GM12878 (cell line): Measurements from ENCODE around the gene OPRL1. TPM values are rescaled to one million over a fixed set of nuclear protein-coding genes. Genes with fewer than 3 reads are reported as not detected.

Experiments
- ATAC-seq: fragments of 200-7000 bp; cut with Tn5 transposase; 3 replicates; pipeline ENCODE4 v1.9.1; 2020; ENCODE audit warnings: mild to moderate bottlenecking, moderate library complexity
- BruUV-seq: library from RNA; stranded (reverse); fragments of 400-500 nt; replicated peaks from 2 replicates; lab custom pipeline; 2021; lab: Mats Ljungman, UMichigan
- CTCF ChIA-PET: fragments of 300-600 bp; sonication (Branson Sonifier 250); formaldehyde crosslinking; extraction: SDS; loops from one replicate; lab custom pipeline; 2021; ENCODE audit warnings: inconsistent platforms; lab: Yijun Ruan, JAX
- POLR2A ChIA-PET: fragments of 350-600 bp; formaldehyde crosslinking; extraction: SDS; loops from one replicate; lab custom pipeline; 2021; ENCODE audit warnings: inconsistent platforms; lab: Charles Lee
- RAD21 ChIA-PET: fragments of 300-600 bp; sonication (Branson Sonifier 250); formaldehyde crosslinking; loops from one replicate; lab custom pipeline; 2023; ENCODE audit warnings: antibody characterized with exemption; ENCODE audit not compliant: unreplicated experiment; lab: Charles Lee
- SMC1A ChIA-PET: fragments of 300-600 bp; sonication (Branson Sonifier 250); formaldehyde crosslinking; loops from one replicate; lab custom pipeline; 2023; ENCODE audit not compliant: unreplicated experiment, uncharacterized antibody; lab: Charles Lee
- DNase-seq: peaks from one replicate; pipeline ENCODE4 v3.0.0-alpha.2; 2011; ENCODE audit warnings: low read depth, low spot score
- FAIRE-seq: peaks from 3 replicates; lab custom pipeline; 2011; peaks lifted over from hg19 to GRCh38; lab: Jason Lieb, UNC
- H2AFZ ChIP-seq: 2 replicates; pipeline ENCODE4 v1.6.0; 2011; ENCODE audit warnings: low read depth, low read length, control low read depth; ENCODE audit not compliant: control insufficient read depth
- H3K27ac ChIP-seq: 2 replicates; pipeline ENCODE4 v1.5.1; 2011; ENCODE audit warnings: control low read depth; ENCODE audit not compliant: control insufficient read depth, insufficient read depth
- H3K27me3 ChIP-seq, 2 experiments: replicated peaks in 1 of 2; 2 replicates each; pipeline versions ENCODE4 v1.6.0 to v1.6.1; 2011; ENCODE audit warnings: low read length in 1 of 2; ENCODE audit not compliant: control insufficient read depth in 2 of 2, insufficient read depth in 2 of 2
- H3K36me3 ChIP-seq, 2 experiments: 2 replicates each; pipeline ENCODE4 v1.5.1; 2011; ENCODE audit warnings: low read length in 1 of 2; ENCODE audit not compliant: control insufficient read depth in 2 of 2, insufficient read depth in 2 of 2
- H3K4me1 ChIP-seq: 2 replicates; pipeline ENCODE4 v1.6.1; 2011; ENCODE audit warnings: mild to moderate bottlenecking, low read length, moderate library complexity, mixed read lengths; ENCODE audit not compliant: control insufficient read depth, insufficient read depth
- H3K4me2 ChIP-seq: 2 replicates; pipeline ENCODE4 v1.6.0; 2011; ENCODE audit warnings: control low read depth; ENCODE audit not compliant: control insufficient read depth, insufficient read depth
- H3K4me3 ChIP-seq: fragments of 200-600 bp; sonication (generic); 2 replicates; pipeline ENCODE4 v1.5.1; 2016
- H3K79me2 ChIP-seq: 2 replicates; pipeline ENCODE4 v1.6.0; 2011; ENCODE audit warnings: low read length; ENCODE audit not compliant: control insufficient read depth, insufficient read depth
- H3K9ac ChIP-seq: 2 replicates; pipeline ENCODE4 v1.8.0; 2011; ENCODE audit warnings: low read length, control low read depth, mixed read lengths; ENCODE audit not compliant: control insufficient read depth, insufficient read depth
- H3K9me3 ChIP-seq: replicated peaks from 3 replicates; pipeline ENCODE4 v1.5.1; 2011; ENCODE audit warnings: mild to moderate bottlenecking, low read length; ENCODE audit not compliant: control insufficient read depth, insufficient read depth
- H4K20me1 ChIP-seq: 2 replicates; pipeline ENCODE4 v1.6.0; 2011; ENCODE audit not compliant: control insufficient read depth, insufficient read depth
- GATAD2B ChIP-seq: fragments of 450-650 bp; conservative IDR thresholded peaks from 2 replicates; pipeline ENCODE4 v1.6.1; 2017; ENCODE audit warnings: low read depth, mild to moderate bottlenecking, moderate library complexity
- TCF3 ChIP-seq: IDR thresholded peaks from 2 replicates; pipeline ENCODE4 v1.6.1; 2012; ENCODE audit warnings: low read depth, mild to moderate bottlenecking, low read length, borderline replicate concordance; ENCODE audit not compliant: insufficient read depth
- WGBS: methylation state at CpG from one replicate; pipeline ENCODE4 v1.1.6; 2016; ENCODE audit warnings: low lambda C conversion rate; ENCODE audit not compliant: insufficient replicate concordance, insufficient coverage; ENCODE audit errors: missing lambda C conversion rate; 5-methylcytosine and 5-hydroxymethylcytosine counted together
- in situ Hi-C: fragments of 300-500 bp; cut with MboI; formaldehyde crosslinking; loops from 9 replicates; pipeline ENCODE4 v1.14.3; 2018; ENCODE audit warnings: mixed read lengths
- intact Hi-C: fragments of 100-400 bp; cut with micrococcal nuclease; formaldehyde crosslinking; loops from one replicate; pipeline ENCODE4 v1.14.2; 2022; ENCODE audit not compliant: unreplicated experiment
- polyA plus RNA-seq, 11 experiments: library from polyadenylated mRNA; depleted of rRNA in 4 of 11; unstranded in 6 of 11; stranded (reverse) in 5 of 11; fragments of >200 nt; fragmentation: Nextera tagmentation in 4 of 11; fragmentation: Illumina TruSeq in 1 of 11; extraction: Ambion mirVana in 4 of 11; extraction: Trizol in 1 of 11; gene quantifications; 1 replicate in 1 of 11; 2 replicates in 10 of 11; pipeline versions ENCODE4 v1.2.1 to v1.2.3, GENCODE V29; 2011 to 2016; ENCODE audit warnings: inconsistent platforms in 2 of 11, missing spikeins in 2 of 11, low read depth in 1 of 11
- total RNA-seq, 4 experiments: library from RNA; depleted of rRNA in 3 of 4; stranded (reverse); fragments of >200 nt in 3 of 4; fragmentation: Illumina TruSeq in 1 of 4; extraction: Trizol in 1 of 4; gene quantifications; 2 replicates each; pipeline versions ENCODE4 v1.2.1 to v1.2.3, GENCODE V29; 2013 to 2021
- TF ChIP-seq, protein P1 (sequence below): IDR thresholded peaks from 2 replicates; pipeline ENCODE4 v1.6.1; 2012; ENCODE audit warnings: improper control_type of control experiment, low read depth, low read length; ENCODE audit not compliant: insufficient replicate concordance

The OPRL1 gene
- total and polyA plus RNA-seq, 10 of the 15 experiments (the other 5 are each of a cell fraction or from before 2014, with no cell fraction given): 0.04 to 0.41 (median 0.24) TPM; not detected in 1

DNA sequence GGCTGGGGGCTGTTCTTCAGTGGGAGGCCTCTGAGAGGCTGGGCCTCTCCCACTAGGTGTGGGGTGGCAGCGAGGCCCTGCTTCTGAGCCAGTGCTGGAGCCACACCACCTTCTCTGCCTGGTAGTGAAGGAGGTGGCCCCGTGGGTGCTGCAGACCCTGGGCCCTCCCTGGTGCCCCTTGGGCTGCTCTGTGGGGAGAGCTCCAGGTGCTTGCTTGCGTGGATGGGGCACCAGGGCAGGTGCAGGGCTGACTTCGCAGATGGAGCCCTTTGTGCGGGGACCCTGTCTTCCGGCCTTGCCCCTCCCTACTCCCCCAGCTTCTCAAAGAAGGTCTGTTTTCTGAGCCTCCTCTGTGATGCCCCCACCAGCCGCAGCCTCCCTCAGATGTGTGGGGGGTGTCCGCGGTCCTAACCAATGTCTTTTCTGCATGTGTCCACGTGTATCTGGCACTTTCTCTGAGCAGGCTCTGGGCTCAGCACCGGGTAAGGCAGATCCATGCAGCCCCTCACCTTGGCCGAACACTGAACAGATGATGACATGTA lies 67.1 kb downstream of the OPRL1 start:
- no peak overlapping the region for H3K4me2 ChIP-seq
- FAIRE-seq (no peak), DNase-seq (no peak), ATAC-seq (no peak)
- no peak overlapping the region for H3K27ac ChIP-seq
- POLR2A ChIA-PET: no interaction called here
- in situ Hi-C loops (no loop called here), intact Hi-C loops (no loop called here)
- RAD21 ChIA-PET: no interaction called here
- H3K4me3 ChIP-seq: no peak overlapping the region
- no peaks in the 10 kb centered on the region for H4K20me1 ChIP-seq
- CTCF ChIA-PET: no interaction called here
- TF ChIP-seq TCF3 (no peak), GATAD2B (no peak)
- TF ChIP-seq, protein P1, sequence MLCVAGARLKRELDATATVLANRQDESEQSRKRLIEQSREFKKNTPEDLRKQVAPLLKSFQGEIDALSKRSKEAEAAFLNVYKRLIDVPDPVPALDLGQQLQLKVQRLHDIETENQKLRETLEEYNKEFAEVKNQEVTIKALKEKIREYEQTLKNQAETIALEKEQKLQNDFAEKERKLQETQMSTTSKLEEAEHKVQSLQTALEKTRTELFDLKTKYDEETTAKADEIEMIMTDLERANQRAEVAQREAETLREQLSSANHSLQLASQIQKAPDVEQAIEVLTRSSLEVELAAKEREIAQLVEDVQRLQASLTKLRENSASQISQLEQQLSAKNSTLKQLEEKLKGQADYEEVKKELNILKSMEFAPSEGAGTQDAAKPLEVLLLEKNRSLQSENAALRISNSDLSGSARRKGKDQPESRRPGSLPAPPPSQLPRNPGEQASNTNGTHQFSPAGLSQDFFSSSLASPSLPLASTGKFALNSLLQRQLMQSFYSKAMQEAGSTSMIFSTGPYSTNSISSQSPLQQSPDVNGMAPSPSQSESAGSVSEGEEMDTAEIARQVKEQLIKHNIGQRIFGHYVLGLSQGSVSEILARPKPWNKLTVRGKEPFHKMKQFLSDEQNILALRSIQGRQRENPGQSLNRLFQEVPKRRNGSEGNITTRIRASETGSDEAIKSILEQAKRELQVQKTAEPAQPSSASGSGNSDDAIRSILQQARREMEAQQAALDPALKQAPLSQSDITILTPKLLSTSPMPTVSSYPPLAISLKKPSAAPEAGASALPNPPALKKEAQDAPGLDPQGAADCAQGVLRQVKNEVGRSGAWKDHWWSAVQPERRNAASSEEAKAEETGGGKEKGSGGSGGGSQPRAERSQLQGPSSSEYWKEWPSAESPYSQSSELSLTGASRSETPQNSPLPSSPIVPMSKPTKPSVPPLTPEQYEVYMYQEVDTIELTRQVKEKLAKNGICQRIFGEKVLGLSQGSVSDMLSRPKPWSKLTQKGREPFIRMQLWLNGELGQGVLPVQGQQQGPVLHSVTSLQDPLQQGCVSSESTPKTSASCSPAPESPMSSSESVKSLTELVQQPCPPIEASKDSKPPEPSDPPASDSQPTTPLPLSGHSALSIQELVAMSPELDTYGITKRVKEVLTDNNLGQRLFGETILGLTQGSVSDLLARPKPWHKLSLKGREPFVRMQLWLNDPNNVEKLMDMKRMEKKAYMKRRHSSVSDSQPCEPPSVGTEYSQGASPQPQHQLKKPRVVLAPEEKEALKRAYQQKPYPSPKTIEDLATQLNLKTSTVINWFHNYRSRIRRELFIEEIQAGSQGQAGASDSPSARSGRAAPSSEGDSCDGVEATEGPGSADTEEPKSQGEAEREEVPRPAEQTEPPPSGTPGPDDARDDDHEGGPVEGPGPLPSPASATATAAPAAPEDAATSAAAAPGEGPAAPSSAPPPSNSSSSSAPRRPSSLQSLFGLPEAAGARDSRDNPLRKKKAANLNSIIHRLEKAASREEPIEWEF: no peak
- WGBS: 34% methylated on average over 12 of the region's 12 CpGs
- SMC1A ChIA-PET: interaction anchor here (0.6 kb wide), 1 partner anchor 48 kb away, joined by 3 read pairs; no protein-coding TSS in a partner anchor
- no peaks in the 10 kb centered on the region for H3K27me3 ChIP-seq
- H3K36me3 ChIP-seq: no peaks in the 10 kb centered on the region
- no peaks in the 10 kb centered on the region for H3K4me1 ChIP-seq
- no peak overlapping the region for H3K9ac ChIP-seq
- BruUV-seq: no TSS peak
- H3K79me2 ChIP-seq: no peaks in the 10 kb centered on the region
- H2AFZ ChIP-seq: no peak overlapping the region
- peaks cover 5% of the 10 kb centered on the region; the same call in 2 of the 3 replicates for H3K9me3 ChIP-seq
